ENCODE measurements around the gene PRSS21.

PRSS21 gene, protein sequence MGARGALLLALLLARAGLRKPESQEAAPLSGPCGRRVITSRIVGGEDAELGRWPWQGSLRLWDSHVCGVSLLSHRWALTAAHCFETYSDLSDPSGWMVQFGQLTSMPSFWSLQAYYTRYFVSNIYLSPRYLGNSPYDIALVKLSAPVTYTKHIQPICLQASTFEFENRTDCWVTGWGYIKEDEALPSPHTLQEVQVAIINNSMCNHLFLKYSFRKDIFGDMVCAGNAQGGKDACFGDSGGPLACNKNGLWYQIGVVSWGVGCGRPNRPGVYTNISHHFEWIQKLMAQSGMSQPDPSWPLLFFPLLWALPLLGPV

DNA sequence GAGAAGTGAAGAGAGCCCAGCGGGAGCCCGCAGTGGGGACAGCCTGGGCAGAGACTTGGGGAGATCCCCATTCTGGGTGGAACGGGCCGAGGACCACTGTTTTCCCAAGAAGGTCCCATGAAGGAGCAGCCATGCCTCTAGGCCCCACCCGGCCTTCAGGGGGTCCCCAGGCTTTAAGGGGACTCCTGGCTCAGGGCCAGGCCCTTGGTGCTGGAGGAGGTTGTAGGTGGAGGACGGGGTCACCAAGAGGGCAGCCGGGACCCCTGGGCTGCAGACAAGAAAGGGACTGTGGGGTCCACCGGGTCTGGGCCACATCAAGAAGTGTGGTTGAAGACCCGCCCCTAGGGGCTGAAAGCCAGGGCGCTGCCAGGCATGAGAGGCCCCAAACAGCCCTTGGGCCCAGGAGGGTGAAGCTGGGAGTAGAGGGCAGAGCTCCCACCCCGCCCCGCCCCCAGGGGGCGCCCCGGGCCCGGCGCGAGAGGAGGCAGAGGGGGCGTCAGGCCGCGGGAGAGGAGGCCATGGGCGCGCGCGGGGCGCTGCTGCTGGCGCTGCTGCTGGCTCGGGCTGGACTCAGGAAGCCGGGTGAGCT, at the start of gene PRSS21:
TSS of gene PRSS21 (plus strand) at position 487 of the 589 bp plus-strand sequence. CDS start at position 519, 32 bp downstream.
- H3K27ac ChIP-seq: no peak within 1 kb of the TSS

DNA sequence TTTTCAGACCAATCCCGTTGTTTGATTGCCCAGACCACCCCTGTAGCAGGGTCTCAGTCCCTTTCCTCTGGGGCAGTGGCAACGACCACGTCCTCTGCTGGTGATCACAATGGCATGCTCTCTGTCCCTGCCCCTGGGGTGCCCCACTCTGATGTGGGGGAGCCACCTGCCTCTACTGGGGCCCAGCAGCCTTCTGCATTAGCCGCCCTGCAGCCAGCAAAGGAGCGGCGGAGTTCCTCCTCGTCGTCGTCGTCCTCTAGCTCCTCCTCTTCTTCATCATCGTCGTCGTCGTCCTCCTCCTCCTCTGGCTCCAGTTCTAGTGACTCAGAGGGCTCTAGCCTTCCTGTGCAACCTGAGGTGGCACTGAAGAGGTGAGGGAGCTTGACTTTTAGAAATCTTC, 49.1 kb upstream of the PRSS21 start:
- in situ Hi-C loops (cut with HindIII; ENCODE audit: low pct_ligation_motif_present, low sequenced_read_pairs): no loop called here
- DNase-seq: no peak
- Histone ChIP-seq H3K27me3 (replicated peaks) (no peaks in the 10 kb centered on the region), H3K27ac (no peak overlapping the region), H3K4me3 (ENCODE audit: low read depth, low read length) (no peak overlapping the region), H3K36me3 (replicated peaks) (peaks cover 93% of the 10 kb centered on the region)
- TF ChIP-seq, protein P1, sequence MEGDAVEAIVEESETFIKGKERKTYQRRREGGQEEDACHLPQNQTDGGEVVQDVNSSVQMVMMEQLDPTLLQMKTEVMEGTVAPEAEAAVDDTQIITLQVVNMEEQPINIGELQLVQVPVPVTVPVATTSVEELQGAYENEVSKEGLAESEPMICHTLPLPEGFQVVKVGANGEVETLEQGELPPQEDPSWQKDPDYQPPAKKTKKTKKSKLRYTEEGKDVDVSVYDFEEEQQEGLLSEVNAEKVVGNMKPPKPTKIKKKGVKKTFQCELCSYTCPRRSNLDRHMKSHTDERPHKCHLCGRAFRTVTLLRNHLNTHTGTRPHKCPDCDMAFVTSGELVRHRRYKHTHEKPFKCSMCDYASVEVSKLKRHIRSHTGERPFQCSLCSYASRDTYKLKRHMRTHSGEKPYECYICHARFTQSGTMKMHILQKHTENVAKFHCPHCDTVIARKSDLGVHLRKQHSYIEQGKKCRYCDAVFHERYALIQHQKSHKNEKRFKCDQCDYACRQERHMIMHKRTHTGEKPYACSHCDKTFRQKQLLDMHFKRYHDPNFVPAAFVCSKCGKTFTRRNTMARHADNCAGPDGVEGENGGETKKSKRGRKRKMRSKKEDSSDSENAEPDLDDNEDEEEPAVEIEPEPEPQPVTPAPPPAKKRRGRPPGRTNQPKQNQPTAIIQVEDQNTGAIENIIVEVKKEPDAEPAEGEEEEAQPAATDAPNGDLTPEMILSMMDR (IDR thresholded peaks at IDR 0.05; ENCODE audit: low read depth, low read length, missing control alignments): no peak

More for the DNA sequence above, at the start of gene PRSS21:
- Histone ChIP-seq H3K36me3 (replicated peaks) (no peaks in the 10 kb centered on the region), H3K27me3 (replicated peaks) (peaks cover 4% of the 10 kb centered on the region), H3K4me3 (ENCODE audit: low read depth, low read length) (no peak within 1 kb of the TSS)
- in situ Hi-C loops (cut with HindIII; ENCODE audit: low pct_ligation_motif_present, low sequenced_read_pairs): no loop called here
- TF ChIP-seq, protein P1 (IDR thresholded peaks at IDR 0.05; ENCODE audit: low read depth, low read length, missing control alignments): no peak
- no peak for DNase-seq

DNA sequence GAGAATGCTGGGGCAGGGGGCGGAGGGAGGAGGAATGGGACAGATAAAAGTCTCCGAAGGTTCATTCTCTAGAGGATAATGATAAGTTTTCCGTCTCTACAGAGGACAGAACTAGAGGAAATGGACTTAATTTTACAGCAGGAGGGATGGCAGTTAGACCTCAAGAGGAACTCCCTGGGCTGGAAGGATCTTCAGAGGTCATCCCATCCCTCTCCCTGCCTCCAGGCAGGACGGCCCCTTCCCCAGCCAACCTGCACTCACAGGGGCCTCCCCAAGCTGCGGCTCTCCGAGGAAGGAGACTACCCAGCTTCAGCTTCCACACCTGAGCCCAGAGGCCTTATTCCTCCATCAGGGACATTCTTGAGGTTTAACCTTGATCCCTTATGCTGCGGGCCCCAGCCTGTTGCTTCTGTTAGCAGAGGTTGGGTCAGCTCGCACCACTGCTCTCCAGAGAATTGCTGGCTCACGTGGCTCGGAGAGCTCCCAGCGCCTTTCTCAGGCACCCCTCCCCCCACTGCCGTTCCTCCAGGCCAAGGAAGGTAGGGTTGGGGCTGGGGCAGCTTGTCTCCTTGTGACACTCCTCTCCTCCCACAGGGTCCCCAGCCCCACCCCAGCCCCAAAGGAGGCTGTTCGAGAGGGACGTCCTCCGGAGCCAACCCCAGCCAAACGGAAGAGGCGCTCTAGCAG, 48.5 kb upstream of the PRSS21 start:
- Histone ChIP-seq H3K4me3 (ENCODE audit: low read depth, low read length) (no peak overlapping the region), H3K36me3 (replicated peaks) (peaks cover 93% of the 10 kb centered on the region), H3K27me3 (replicated peaks) (no peaks in the 10 kb centered on the region), H3K27ac (no peak overlapping the region)
- no peak for DNase-seq
- TF ChIP-seq, protein P1 (IDR thresholded peaks at IDR 0.05; ENCODE audit: low read depth, low read length, missing control alignments): no peak
- in situ Hi-C loops (cut with HindIII; ENCODE audit: low pct_ligation_motif_present, low sequenced_read_pairs): no loop called here

DNA sequence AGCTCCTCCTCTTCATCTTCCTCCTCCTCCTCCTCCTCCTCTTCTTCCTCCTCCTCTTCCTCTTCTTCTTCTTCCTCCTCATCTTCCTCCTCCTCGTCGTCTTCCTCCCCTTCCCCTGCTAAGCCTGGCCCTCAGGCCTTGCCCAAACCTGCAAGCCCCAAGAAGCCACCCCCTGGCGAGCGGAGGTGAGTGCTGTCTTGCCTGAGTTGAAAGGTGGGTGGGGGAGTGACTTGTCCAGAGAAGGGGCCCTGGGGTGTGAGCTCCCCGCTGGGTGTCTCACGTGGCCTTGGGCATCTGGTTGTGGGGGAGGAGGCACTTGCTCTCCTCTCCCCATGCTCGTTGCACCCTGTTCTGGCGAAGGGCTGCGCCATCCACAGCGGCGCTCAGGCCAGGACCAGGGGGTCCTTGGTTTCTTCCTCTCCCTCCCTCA, 47.9 kb upstream of the PRSS21 start:
- Histone ChIP-seq H3K27me3 (replicated peaks) (no peaks in the 10 kb centered on the region), H3K4me3 (ENCODE audit: low read depth, low read length) (no peak overlapping the region), H3K27ac (no peak overlapping the region), H3K36me3 (replicated peaks) (peaks cover 93% of the 10 kb centered on the region)
- in situ Hi-C loops (cut with HindIII; ENCODE audit: low pct_ligation_motif_present, low sequenced_read_pairs): no loop called here
- TF ChIP-seq, protein P1 (IDR thresholded peaks at IDR 0.05; ENCODE audit: low read depth, low read length, missing control alignments): no peak
- no peak for DNase-seq

DNA sequence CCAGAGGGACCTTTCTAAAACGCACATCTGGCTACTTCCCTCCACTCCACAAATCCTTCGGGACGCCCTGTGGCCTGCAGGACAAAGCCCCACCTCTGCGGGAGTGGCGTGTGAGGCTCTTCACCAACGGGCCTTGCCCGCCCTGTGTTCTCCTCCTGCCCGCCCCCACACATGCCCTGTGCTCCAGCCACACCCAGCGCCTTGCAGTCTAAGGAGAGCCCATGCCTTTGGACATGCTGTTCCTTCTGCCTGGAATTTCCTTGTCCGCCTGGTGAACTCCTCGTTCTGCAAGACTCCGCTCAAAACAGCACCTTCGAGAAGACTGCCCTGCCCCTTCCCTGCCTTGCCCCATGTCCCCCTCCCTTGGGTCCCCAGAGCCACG, 47.4 kb upstream of the PRSS21 start:
- Histone ChIP-seq H3K4me3 (ENCODE audit: low read depth, low read length) (no peak overlapping the region), H3K27me3 (replicated peaks) (no peaks in the 10 kb centered on the region), H3K36me3 (replicated peaks) (peaks cover 92% of the 10 kb centered on the region), H3K27ac (no peak overlapping the region)
- in situ Hi-C loops (cut with HindIII; ENCODE audit: low pct_ligation_motif_present, low sequenced_read_pairs): no loop called here
- TF ChIP-seq, protein P1 (IDR thresholded peaks at IDR 0.05; ENCODE audit: low read depth, low read length, missing control alignments): no peak
- DNase-seq: no peak

Measured in brain microvascular endothelial cell (primary cell).